ENCODE measurements around the gene PDAP1.
"Not testable (repeated sequence)": the region's sequence is repeated elsewhere in the genome, so short reads cannot be mapped to it uniquely, and the experiment has no call there.

Gene PDAP1

DNA sequence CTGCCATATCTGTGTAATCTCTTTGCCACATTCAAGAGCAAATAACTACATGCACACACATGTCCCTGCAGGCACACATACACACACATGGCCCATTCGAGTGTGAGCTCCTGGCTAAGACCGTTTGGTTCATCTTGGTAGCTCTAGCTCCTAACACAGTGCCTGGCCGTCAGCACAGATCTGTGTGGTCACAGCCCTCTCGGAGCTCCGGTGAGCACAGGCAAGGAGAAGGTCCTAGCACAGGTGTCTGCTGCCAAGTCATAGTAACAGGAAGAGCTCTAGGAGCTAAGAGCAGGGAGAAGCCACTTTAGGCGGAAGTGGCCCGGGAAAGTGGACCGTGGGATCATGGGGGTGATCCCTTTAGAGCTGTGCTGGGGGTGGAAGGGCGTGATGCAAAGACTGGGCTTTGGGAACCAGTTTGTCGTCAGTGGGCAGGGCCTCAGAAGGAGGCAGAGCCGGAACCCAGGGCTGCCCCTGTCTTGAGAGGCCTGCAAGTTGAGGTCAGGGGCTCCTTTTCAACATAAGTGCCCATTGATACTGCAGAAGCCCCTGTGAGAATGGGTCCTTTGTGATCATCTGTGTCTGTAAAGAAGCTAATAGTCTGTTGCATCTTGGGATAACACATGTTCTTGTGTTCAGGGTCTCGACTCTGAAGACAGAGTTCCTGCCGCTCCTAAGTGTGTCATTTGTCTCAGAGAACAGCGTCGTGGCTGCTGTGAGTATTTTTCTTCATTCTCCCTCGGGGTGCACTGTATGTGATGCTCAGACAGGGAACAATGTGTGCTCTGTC lies 50.5 kb downstream of the PDAP1 start:
- no peaks in the 10 kb centered on the region for H3K4me1 ChIP-seq (ENCODE audit: control insufficient read depth in 1 of 2, insufficient read depth in 1 of 2, low read depth in 1 of 2, low read length in 1 of 2)
- no peaks in the 10 kb centered on the region for H3K9me3 ChIP-seq
- TF ChIP-seq, protein P1, sequence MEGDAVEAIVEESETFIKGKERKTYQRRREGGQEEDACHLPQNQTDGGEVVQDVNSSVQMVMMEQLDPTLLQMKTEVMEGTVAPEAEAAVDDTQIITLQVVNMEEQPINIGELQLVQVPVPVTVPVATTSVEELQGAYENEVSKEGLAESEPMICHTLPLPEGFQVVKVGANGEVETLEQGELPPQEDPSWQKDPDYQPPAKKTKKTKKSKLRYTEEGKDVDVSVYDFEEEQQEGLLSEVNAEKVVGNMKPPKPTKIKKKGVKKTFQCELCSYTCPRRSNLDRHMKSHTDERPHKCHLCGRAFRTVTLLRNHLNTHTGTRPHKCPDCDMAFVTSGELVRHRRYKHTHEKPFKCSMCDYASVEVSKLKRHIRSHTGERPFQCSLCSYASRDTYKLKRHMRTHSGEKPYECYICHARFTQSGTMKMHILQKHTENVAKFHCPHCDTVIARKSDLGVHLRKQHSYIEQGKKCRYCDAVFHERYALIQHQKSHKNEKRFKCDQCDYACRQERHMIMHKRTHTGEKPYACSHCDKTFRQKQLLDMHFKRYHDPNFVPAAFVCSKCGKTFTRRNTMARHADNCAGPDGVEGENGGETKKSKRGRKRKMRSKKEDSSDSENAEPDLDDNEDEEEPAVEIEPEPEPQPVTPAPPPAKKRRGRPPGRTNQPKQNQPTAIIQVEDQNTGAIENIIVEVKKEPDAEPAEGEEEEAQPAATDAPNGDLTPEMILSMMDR (IDR thresholded peaks at IDR 0.05) = no peak
- peaks cover 97% of the 10 kb centered on the region for H3K36me3 ChIP-seq
- H3K4me3 ChIP-seq (ENCODE audit: low read depth in 1 of 2, low read length in 1 of 2) = no peak overlapping the region
- no peak overlapping the region for H3K27ac ChIP-seq
- no peaks in the 10 kb centered on the region for H3K27me3 ChIP-seq

DNA sequence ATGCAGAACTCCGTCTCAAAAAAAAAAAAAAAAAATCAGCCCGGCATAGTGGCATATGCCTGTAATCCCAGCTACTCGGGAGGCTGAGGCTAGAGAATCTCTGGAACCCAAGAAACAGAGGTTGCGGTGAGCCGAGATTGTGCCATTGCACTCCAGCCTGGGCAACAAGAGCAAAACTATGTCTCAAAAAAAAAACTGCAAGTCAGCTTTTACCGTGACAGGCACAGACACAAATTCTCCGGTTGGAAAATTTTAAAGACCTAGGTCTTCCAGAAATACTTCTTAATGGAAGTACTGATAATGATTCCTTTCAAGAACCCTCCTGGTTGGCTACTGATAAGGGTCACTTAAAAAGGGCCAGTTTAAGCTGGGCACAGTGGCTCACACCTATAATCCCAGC lies 53.3 kb downstream of the PDAP1 start:
- peaks cover 99% of the 10 kb centered on the region for H3K36me3 ChIP-seq
- no peaks in the 10 kb centered on the region for H3K9me3 ChIP-seq
- H3K27ac ChIP-seq = no peak overlapping the region
- TF ChIP-seq, protein P1 (IDR thresholded peaks at IDR 0.05) = no peak
- H3K4me1 ChIP-seq (ENCODE audit: control insufficient read depth in 1 of 2, insufficient read depth in 1 of 2, low read depth in 1 of 2, low read length in 1 of 2) = no peaks in the 10 kb centered on the region
- no peaks in the 10 kb centered on the region for H3K27me3 ChIP-seq
- no peak overlapping the region for H3K4me3 ChIP-seq (ENCODE audit: low read depth in 1 of 2, low read length in 1 of 2)

DNA sequence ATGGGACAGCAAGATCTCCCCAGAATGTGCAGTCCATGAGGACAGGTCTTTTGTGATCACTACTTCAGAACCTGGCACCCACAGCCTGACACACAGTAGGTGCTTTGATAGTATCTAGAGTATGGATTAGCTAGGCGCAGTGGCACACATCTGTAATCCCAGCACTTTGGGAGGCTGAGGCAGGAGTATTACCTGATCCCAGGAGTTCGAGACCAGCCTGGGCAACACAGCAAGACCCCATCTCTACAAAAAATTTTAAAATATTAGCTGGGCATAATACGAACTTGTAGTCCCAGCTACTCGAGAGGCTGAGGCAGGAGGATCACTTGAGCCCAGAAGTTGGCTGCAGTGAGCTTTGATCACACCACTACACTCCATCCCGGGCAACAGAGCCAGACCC lies 56.1 kb downstream of the PDAP1 start:
- Histone ChIP-seq H3K27ac (no peak overlapping the region), H3K4me3 (ENCODE audit: low read depth in 1 of 2, low read length in 1 of 2) (no peak overlapping the region), H3K9me3 (no peaks in the 10 kb centered on the region), H3K36me3 (peaks cover 99% of the 10 kb centered on the region), H3K27me3 (no peaks in the 10 kb centered on the region), H3K4me1 (ENCODE audit: control insufficient read depth in 1 of 2, insufficient read depth in 1 of 2, low read depth in 1 of 2, low read length in 1 of 2) (no peaks in the 10 kb centered on the region)
- TF ChIP-seq, protein P1 (IDR thresholded peaks at IDR 0.05) = no peak

- not testable (repeated sequence) for H3K4me1 ChIP-seq (ENCODE audit: control insufficient read depth in 1 of 2, insufficient read depth in 1 of 2, low read depth in 1 of 2, low read length in 1 of 2); H3K4me3 ChIP-seq (ENCODE audit: low read depth in 1 of 2, low read length in 1 of 2); H3K9me3 ChIP-seq; H3K27ac ChIP-seq; H3K27me3 ChIP-seq
- H3K36me3 ChIP-seq = peaks cover 99% of the 10 kb centered on the region
These were observed 57.8 kb downstream of the PDAP1 start for GRCh38 chr7:99350641-99351040.
